Stimulated activated CD8-positive, alpha-beta memory T cell treated with anti-CD3 and anti-CD28 coated beads, Interleukin-2, amount 100 ng/mL, for 1 hour (primary cell): Measurements from ENCODE around the gene TMEM243.
A peak's percentile ranks its signal among the peaks of the same experiment; 100 is the strongest.

ENCODE experiments used
- DNase-seq, 2 donors: peaks; one replicate each; pipeline ENCODE4 v3.0.0-alpha.2; 2020; ENCODE audit warnings: low read depth in 2 of 2

Gene TMEM243

DNA sequence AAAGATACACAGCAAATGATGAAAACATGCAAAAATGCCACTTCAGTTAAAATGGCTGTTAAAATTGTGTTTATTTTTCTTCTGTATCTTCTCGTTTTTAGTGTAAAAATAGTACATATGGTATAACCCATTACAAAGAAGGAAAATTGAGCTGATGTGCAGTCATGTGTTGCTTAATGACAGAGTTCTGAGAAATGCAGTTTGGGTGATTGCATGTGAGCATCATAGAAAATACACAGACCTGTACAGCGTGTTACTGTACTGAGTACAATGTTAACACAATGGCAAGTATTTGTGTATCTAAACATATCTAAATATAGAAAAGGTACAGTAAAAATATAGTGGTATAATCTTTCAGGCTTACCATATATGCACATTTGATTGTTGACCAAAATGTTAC, 60.0 kb downstream of the TMEM243 start:
- no peak for DNase-seq

- no peak for DNase-seq
These were observed 62.8 kb downstream of the TMEM243 start for GRCh38 chr7:87156709-87157108.

- DNase-seq = no peak
These were observed 63.7 kb downstream of the TMEM243 start for GRCh38 chr7:87155788-87156187.

- no peak for DNase-seq
These were observed 65.0 kb downstream of the TMEM243 start for GRCh38 chr7:87154569-87154968.

GRCh38 chr7:87154166-87154565, 65.4 kb downstream of the TMEM243 start:
- no peak for DNase-seq

- peak in 1 of 2 donors; percentile 1 for DNase-seq
These were observed 66.5 kb downstream of the TMEM243 start for GRCh38 chr7:87152897-87153641.

GRCh38 chr7:87152112-87152896, 67.2 kb downstream of the TMEM243 start, which contains the start of gene DMTF1:
TSS of gene DMTF1 (plus strand) at chr7:87152453. CDS start at chr7:87164942, 12,489 bp downstream.
- peak; percentile 75 to 78 for DNase-seq

DNA sequence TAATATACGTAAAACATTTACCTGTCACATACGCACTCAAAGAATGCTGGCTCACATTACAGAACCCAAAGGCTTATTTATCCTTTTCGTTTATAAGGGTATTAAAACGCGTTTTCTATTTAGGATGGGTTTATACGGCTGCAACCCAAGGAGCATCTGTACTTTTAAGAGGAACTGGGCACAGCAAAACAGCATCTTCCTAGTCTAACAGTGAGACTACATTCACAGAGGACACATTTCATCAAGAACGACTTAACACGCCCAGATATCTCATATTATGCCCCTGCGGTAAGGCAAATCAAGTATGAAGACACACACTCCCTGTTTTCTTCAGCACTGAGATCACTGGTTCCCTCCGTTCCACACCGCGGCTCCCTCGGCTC, 67.8 kb downstream of the TMEM243 start:
- DNase-seq = no peak

DNA sequence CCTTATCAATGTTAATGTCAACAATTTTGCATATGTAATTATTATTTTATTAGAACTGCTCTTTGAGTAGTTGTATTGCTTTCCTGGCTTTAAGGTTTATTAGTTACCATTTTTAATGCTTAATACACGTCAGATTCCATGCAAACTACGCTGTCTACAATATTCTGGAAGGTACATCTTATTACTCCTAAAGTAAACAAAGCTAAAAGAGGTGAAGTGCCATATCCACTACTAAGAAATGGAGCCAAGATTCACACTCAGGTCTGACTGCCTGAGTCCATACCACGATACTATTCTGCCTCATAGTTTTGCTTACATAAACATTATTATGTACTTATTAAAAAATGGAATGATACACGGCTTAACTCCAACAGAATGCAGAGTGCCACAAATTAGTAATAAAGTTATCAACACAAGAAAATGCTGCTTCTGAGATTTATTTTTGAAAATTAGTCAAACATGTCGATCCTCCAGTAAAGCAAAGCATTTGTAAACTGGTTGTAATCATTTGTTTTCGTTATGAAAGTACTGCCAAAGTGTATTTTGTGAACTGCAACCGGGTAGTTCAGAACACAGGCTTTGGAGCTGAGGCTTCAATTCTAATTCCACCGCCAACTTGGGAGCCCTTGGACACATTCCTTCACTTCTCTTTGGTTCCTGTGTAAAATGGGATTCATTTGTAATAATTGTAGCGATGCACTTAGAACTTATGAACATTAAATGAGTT, 68.4 kb downstream of the TMEM243 start:
- DNase-seq = no peak

DNA sequence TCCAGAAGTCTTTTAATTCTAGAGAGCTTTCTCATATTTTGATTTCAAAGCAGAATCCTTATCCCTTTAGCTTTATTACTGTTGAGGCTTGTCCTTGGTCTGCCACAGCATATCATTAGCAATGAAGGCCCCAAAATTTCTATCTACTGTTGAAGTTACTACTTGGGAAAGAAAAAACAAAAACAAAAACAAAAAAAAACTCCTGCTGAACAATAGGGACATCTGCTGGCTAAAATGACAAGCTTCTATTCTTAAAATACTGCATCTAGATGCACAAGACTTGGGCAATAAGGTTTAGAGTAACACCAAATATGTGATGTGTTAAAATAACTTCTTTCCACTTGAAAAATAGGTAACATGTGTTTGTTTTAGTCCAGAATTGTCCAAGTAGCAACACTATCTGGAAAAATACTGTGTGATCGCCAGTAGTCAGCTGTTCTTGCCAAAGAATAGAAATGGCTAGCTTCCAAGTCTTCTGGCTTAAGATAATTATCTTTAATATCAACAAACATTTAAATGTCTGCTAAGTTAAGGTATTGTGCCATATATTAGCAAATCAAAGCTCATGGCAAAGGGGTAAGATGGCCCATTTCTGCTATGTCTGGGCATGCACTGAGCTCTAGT, 71.1 kb downstream of the TMEM243 start:
- no peak for DNase-seq

GRCh38 chr7:87147500-87147899, 72.0 kb downstream of the TMEM243 start:
- DNase-seq = no peak

- no peak for DNase-seq
These were observed 72.7 kb downstream of the TMEM243 start for GRCh38 chr7:87146740-87147386.
